Breast epithelium (tissue), 3 donors: Measurements from ENCODE around the gene ZFHX3.

Experiments
- CTCF ChIP-seq, 3 donors: fragments of 450-650 bp; IDR thresholded peaks; one replicate each; pipeline ENCODE4 v1.5.1; 2016 to 2017; ENCODE audit warnings: antibody characterized with exemption in 3 of 3, mild to moderate bottlenecking in 3 of 3, moderate library complexity in 3 of 3
- POLR2A ChIP-seq: fragments of 450-650 bp; IDR thresholded peaks from one replicate; pipeline ENCODE4 v1.6.1; 2016; ENCODE audit warnings: antibody characterized with exemption, mild to moderate bottlenecking, moderate library complexity

GRCh38 chr16:72938795-72939164, 109.1 kb downstream of the ZFHX3 start:
- TF ChIP-seq CTCF (IDR thresholded peaks at IDR 0.05): no peak
- TF ChIP-seq POLR2A: no peak
